Stimulated activated CD8-positive, alpha-beta memory T cell treated with anti-CD3 and anti-CD28 coated beads, Interleukin-4, amount 100 ng/mL, for 4 hours (primary cell): Measurements from ENCODE around the gene CELSR2.

ENCODE experiments used
- DNase-seq, 2 donors: peaks; one replicate each; pipeline ENCODE4 v3.0.0-alpha.2; 2020; ENCODE audit warnings: low read depth in 2 of 2, low spot score in 1 of 2

The CELSR2 gene

DNA sequence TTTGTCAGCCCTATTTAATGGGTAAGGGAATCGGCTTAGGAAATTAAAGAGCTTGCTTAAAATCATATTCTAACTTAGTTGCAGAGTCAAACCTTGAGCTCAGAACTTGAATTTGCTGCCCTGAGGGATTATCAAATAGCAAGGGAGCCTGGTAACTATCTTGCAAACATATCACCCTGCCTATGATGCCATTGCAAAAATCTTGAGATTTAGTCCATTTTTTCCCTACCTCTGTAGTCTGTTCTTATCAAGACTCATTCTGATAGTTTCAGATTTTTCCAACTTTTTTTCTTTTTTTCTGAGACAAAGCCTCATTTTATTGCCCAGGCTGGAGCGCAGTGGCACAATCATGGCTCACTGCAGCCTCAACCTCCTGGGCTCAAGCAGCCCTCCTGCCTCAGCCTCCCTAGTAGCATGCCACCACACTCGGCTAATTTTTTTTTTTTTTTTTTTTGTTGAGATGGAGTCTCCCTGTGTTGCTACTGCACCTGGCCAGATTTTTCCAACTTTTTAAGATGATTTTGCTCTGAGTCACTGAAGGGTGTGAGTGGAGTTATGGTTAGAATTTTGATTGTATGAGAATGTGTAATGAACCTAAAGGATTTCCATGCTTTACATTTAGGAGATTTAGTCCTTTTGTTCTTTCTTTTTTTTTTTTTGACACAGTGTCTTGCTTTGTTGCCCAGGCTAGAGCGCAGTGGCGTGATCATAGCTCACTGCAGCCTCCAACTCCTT, 23.5 kb upstream of the CELSR2 start:
- DNase-seq = no peak

GRCh38 chr1:109228167-109228566, 21.2 kb upstream of the CELSR2 start:
- no peak for DNase-seq

DNA sequence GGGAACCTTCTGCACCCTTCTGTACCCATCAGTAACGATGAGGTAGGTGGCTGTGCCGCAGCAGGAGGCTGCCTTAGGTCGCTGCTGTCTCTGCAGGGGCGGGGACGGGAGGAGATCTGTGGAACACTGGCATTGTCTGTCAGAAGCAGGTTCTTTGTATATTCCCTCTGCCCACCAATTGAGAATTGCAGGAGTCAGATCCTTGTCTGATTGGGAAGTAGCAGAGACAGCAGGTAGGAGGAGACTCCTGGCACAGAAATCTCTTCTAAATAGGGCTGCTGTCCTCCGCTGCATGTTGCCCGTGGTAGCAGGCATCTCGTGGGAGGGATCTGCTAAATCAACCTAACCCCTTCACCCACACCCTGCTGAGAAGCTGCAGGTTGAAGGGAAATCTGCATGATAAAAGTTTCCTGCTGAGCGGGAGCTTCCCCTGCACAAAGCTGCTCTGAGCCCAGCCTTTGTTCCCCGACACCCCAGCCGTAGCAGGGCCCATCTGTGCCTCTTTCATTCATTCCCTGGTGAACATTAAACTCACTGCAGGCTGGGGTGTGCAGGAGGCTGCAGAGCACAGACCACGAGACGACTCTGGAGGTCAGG, 19.7 kb upstream of the CELSR2 start:
- DNase-seq = no peak

DNA sequence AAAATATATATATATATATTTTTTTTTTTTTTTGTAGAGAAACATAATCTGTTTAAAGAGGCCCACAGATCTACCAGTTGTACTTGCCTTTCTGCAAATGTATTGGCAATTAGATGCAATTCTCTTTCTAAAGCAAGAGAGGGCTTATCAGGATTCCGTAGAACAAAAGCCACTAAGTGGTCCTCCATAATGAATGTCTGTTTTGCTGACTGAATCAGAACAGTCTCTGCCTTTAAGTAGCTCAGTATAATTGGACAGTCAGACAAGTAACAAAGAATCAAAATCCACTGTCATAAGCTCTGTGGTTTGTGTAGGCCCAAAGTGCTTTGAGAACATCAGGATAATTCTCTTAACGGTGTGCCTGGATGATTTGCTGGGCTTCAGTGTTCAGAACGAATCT, 18.3 kb upstream of the CELSR2 start:
- no peak for DNase-seq

DNA sequence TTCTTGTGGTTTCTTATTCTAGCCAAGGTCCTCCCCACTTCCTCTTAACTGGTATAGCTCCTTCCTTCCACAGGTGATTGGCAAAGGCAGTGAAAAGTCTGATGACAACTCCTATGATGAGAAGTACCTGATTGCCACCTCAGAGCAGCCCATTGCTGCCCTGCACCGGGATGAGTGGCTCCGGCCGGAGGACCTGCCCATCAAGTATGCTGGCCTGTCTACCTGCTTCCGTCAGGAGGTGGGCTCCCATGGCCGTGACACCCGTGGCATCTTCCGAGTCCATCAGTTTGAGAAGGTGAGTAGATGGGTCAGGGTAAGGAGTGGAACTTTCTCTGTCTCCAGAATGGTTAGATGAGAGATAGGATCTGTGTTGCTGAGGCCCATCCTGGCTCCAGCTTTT, 14.2 kb upstream of the CELSR2 start:
- DNase-seq = no peak

DNA sequence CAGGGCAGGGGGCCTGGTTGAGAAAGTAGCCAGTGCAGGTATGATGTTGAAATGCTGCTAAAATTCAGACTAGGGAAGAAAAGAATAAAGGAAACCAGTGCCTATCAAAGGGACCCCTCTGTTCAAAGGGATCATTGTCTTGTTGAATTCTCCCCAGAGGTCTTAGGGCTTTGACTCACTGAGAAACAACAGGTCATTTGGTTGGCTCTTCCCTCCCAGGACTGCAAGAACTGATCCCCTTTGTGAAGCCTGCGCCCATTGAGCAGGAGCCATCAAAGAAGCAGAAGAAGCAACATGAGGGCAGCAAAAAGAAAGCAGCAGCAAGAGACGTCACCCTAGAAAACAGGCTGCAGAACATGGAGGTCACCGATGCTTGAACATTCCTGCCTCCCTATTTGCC, 11.8 kb upstream of the CELSR2 start:
- no peak for DNase-seq

DNA sequence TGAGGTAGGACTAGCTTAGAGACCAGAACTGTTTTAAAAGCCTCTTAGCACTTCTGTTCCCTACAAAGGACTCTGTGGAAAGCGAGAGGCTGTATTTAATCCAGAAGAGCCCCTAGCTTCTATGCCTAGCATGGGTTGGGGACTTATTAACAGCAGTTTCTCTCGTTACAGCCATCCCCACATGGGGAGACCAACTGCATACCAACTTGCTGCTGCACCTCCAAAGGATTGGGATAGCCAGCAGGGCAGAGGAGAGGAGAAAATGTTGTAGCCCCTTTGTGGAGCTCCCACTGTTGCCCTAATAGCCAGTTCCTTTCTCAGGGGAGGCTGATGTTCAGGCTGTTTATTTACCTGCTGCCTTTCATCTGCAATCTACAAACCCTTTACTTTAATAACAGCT, 11.0 kb upstream of the CELSR2 start:
- no peak for DNase-seq

GRCh38 chr1:109239047-109239408, 10.3 kb upstream of the CELSR2 start:
- DNase-seq = no peak

DNA sequence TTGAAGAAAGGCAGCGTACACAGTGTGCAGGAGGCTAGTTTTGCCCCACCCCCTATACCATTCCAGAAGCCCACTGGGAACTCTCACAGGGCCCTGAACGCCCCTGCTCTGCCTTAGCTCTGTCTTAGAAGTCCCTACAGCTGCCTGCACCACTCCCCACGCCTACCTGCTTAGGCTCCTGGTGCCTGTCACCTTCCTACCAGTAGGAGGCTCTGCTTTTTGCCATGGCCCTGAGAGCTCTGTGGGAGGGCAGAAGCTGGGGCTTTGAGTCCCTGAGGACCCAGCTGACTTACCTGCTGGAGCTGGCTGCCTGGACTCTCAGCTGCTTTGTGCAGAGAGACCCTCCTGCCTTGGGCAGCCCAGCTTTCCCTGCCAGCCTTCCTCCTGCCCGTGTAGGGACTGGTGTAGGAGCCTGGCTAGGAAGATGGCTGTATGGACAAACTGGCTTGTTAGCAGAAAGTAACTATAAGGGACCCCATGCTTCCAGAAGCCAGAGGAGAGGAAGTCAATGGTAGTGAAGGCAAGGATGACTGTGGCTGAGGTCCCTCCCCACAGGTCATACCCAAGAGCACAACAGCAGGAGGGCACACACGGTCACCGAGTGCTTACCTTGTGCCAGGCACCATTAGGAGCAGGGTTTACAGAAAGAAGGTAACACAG, 9.8 kb upstream of the CELSR2 start:
- no peak for DNase-seq

GRCh38 chr1:109240158-109241152, 8.9 kb upstream of the CELSR2 start:
- DNase-seq = no peak

DNA sequence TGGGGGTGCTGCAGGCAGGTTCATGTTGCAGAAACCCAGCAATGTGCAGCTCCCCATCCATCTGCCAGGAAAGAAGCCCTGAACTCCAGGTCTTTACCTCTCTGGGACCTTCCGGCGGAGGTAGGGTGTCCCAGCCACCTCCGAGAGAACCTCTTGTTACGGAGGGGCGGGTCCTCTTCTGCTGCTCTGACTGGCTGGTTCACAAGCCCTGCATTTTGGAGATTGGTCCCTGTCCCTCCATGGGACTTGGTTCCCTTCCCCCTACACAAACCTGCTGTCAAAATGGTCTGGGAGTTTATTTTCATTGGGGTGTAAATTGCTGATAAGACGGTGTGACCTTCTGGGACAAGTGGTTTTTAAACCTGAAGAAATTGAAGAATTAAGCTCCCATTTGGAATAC, 8.0 kb upstream of the CELSR2 start:
- no peak for DNase-seq

DNA sequence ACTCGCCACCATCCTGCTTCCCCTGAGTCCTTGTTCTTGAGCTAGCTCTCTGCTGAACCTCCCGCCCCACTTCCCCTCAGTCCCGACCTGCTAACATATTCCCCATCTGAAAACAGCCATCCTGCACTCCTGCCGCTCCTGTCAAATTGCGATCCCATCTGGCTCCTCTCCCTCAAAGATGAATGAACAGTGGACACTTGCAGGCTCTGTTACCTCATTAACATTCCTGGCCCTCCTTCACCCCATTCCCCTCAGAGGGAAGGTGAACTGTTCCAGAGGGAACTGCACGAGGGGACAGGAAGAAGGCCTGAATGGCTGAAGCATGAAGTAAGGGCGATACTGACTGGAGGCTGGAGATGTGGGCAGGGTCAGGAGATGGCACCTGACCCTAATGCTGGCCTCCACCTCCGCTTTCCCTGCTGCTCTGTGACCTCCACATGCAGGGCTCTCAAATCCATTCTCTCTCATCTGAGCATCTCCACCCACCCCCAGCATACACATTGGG, 7.4 kb upstream of the CELSR2 start:
- no peak for DNase-seq

- DNase-seq = no peak
These were observed 7.0 kb upstream of the CELSR2 start for GRCh38 chr1:109242387-109242786.

- DNase-seq = no peak
These were observed 6.1 kb upstream of the CELSR2 start for GRCh38 chr1:109243221-109243620.

DNA sequence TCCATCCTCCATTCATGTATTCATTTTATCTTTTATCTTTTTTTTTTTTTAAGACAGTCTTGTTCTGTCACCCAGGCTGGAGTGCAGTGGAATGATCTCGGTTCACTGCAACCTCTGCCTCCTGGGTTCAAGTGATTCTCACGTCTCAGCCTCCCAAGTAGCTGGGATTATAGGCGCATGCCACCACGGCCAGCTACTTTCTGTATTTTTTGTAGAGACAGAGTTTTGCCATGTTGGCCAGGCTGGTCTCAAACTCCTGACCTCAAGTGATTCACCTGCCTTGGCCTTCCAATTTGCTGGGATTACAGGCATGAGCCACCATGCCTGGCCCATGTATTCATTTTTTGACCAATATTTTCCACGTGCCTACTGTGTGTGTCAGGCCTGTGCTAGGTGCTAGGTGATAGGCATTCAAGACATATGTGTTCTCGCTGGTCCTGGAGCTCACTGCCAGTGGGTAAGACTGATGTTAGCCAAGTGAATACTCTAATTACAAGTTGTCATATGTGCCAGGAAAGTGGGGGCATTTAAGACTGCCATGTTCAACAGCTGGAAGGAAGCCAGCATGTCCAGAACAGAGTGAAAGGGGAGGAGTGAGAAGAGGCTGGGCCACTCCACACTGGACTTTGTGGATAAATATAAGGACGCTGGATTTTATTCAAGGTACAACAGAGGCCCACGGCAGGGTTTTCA, 5.3 kb upstream of the CELSR2 start:
- DNase-seq = no peak

- no peak for DNase-seq
These were observed 3.2 kb upstream of the CELSR2 start for GRCh38 chr1:109246141-109246551.

- DNase-seq = no peak
These were observed 1.7 kb upstream of the CELSR2 start for GRCh38 chr1:109247401-109248365.

- no peak for DNase-seq
These were observed 919 bp upstream of the CELSR2 start for GRCh38 chr1:109248444-109248796.

DNA sequence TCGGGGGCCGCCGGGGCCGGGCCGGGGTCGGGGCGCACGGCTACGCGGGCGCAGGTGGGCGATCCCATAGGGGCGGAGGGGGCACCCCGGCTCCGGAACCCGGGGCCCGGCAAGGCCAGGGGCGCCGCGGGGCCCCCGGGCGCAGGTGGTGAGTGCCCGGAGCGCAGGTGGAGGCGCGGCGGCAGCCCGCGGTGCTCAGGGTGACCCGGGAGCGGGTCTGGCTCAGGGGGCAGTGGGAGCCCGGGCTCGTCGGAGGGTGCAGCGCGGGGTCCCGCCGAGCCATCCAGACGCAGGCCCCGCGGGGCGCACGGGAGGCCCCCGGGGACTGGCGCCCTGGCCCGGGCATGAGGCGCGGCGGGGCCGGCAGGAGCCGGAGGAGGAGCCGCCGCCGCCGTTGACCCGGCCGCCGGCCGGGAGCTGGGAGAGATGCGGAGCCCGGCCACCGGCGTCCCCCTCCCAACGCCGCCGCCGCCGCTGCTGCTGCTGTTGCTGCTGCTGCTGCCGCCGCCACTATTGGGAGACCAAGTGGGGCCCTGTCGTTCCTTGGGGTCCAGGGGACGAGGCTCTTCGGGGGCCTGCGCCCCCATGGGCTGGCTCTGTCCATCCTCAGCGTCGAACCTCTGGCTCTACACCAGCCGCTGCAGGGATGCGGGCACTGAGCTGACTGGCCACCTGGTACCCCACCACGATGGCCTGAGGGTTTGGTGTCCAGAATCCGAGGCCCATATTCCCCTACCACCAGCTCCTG, 489 bp downstream of the CELSR2 start:
- no peak for DNase-seq
